SK-N-MC (cell line): ENCODE measurements around the gene ATG3.

ENCODE experiments used
- DNase-seq: peaks from one replicate; pipeline ENCODE4 v3.0.0-alpha.2; 2011; ENCODE audit warnings: low read depth, low spot score
- H3K27ac ChIP-seq: fragments of 200-600 bp; sonication (generic); 2 replicates; pipeline ENCODE4 v1.5.1; 2016; ENCODE audit warnings: mixed run types
- H3K36me3 ChIP-seq: fragments of 200-600 bp; sonication (generic); 2 replicates; pipeline ENCODE4 v1.6.1; 2017; ENCODE audit warnings: antibody characterized with exemption, low read length, mixed read lengths; ENCODE audit not compliant: insufficient read depth
- H3K4me3 ChIP-seq: fragments of 200-600 bp; sonication (generic); 2 replicates; pipeline ENCODE4 v1.5.1; 2016
- H3K9ac ChIP-seq: fragments of 200-600 bp; sonication (generic); 2 replicates; pipeline ENCODE4 v1.8.0; 2017; ENCODE audit warnings: mixed run types, mixed read lengths; ENCODE audit not compliant: insufficient read length
- H3K9me3 ChIP-seq: fragments of 200-600 bp; sonication (generic); 2 replicates; pipeline ENCODE4 v1.6.1; 2017; ENCODE audit warnings: low read depth, mild to moderate bottlenecking, antibody characterized with exemption, low read length, moderate library complexity, mixed read lengths
- EZH2 ChIP-seq: fragments of 200-600 bp; sonication (generic); IDR thresholded peaks from one replicate; pipeline ENCODE4 v1.6.1; 2017; ENCODE audit warnings: antibody characterized with exemption
- FOXP2 ChIP-seq: optimal IDR thresholded peaks from 2 replicates; pipeline ENCODE3; 2011; ENCODE audit warnings: mild to moderate bottlenecking, moderate library complexity; ENCODE audit not compliant: insufficient read depth; ENCODE audit errors: extremely low read length, control extremely low read depth
- POLR2AphosphoS5 ChIP-seq: IDR thresholded peaks from 2 replicates; pipeline ENCODE4 v1.6.1; 2012; ENCODE audit warnings: mild to moderate bottlenecking, low read depth, low read length, borderline replicate concordance

Gene ATG3

GRCh38 chr3:112486811-112487505 lies 74.8 kb downstream of the ATG3 start:
- no peak for TF ChIP-seq POLR2AphosphoS5
- Histone ChIP-seq H3K4me3 (no peak overlapping the region), H3K9me3 (no peaks in the 10 kb centered on the region), H3K27ac (no peak overlapping the region), H3K9ac (no peak overlapping the region), H3K36me3 (no peaks in the 10 kb centered on the region)
- no peak for DNase-seq

GRCh38 chr3:112484352-112484751 lies 77.4 kb downstream of the ATG3 start:
- Histone ChIP-seq H3K4me3 (no peak overlapping the region), H3K9ac (no peak overlapping the region), H3K36me3 (no peaks in the 10 kb centered on the region), H3K9me3 (no peaks in the 10 kb centered on the region), H3K27ac (no peak overlapping the region)
- DNase-seq = no peak
- TF ChIP-seq FOXP2 = no peak
- TF ChIP-seq POLR2AphosphoS5 = no peak
- no peak for TF ChIP-seq EZH2

- TF ChIP-seq EZH2 = no peak
- TF ChIP-seq FOXP2 = no peak
- Histone ChIP-seq H3K36me3 (no peaks in the 10 kb centered on the region), H3K9ac (no peak overlapping the region), H3K4me3 (no peak overlapping the region), H3K27ac (no peak overlapping the region), H3K9me3 (no peaks in the 10 kb centered on the region)
- DNase-seq = no peak
Measured at GRCh38 chr3:112482675-112483074, 79.1 kb downstream of the ATG3 start.
